ENCODE results near the gene QRICH1. TPM values are rescaled to one million over a fixed set of nuclear protein-coding genes. Genes with fewer than 3 reads are reported as not detected.

Gene QRICH1
- total and polyA plus RNA-seq, 2 of the 4 experiments (the other 2 are of a cell fraction), result 62.7 to 77.3 TPM

DNA sequence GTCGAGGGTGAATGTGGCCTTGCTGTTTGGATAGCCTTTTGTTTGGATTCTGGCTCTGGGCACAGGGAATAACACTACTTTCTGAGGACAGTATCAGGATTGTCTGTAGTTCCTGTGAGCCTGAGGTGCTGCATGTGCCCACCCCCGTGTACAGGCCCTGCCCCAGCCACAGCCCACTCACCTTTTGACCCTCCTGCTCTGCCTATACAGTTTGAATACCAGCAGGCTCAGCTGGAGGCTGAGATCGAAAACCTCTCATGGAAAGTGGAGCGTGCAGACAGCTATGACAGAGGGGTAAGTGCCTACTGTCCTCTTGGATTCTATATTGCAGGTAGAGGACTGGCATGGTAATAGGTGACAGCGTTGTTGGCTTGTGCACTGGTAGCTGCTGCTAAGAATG is 111.2 kb downstream of the QRICH1 start:
- H3K36me3 ChIP-seq (ENCODE audit: control insufficient read depth, insufficient read depth, low read length), result peaks cover 55% of the 10 kb centered on the region
- H4K5ac ChIP-seq (ENCODE audit: low read depth, low read length), result no peak overlapping the region
- dilution Hi-C loops (cut with HindIII; ENCODE audit: low sequenced_read_pairs, unreplicated experiment), result no loop called here
- TF ChIP-seq CEBPB (IDR thresholded peaks at IDR 0.05; ENCODE audit: low read depth, low read length) (no peak), RFX5 (IDR thresholded peaks at IDR 0.05; ENCODE audit: low read depth, low read length) (no peak), CTCF (conservative IDR thresholded peaks at IDR 0.05; ENCODE audit: low read depth, low read length) (no peak), RCOR1 (IDR thresholded peaks at IDR 0.05; ENCODE audit: insufficient replicate concordance, low read length) (no peak), ELK1 (IDR thresholded peaks at IDR 0.05; ENCODE audit: borderline replicate concordance, low read depth, low read length) (no peak), RAD21 (IDR thresholded peaks at IDR 0.05; ENCODE audit: low read length) (no peak), POLR2A (IDR thresholded peaks at IDR 0.05; ENCODE audit: low read depth, low read length) (no peak), MAFK (IDR thresholded peaks at IDR 0.05; ENCODE audit: low read depth, low read length) (no peak), SMC3 (IDR thresholded peaks at IDR 0.05; ENCODE audit: low read depth, low read length) (no peak), BHLHE40 (IDR thresholded peaks at IDR 0.05; ENCODE audit: low read depth, low read length) (no peak), NFE2L2 (IDR thresholded peaks at IDR 0.05; ENCODE audit: low read depth, low read length) (no peak), MAZ (IDR thresholded peaks at IDR 0.05; ENCODE audit: borderline replicate concordance, low read depth, low read length) (no peak), MXI1 (IDR thresholded peaks at IDR 0.05; ENCODE audit: borderline replicate concordance, low read depth, low read length) (no peak)
- TF ChIP-seq, protein P1, sequence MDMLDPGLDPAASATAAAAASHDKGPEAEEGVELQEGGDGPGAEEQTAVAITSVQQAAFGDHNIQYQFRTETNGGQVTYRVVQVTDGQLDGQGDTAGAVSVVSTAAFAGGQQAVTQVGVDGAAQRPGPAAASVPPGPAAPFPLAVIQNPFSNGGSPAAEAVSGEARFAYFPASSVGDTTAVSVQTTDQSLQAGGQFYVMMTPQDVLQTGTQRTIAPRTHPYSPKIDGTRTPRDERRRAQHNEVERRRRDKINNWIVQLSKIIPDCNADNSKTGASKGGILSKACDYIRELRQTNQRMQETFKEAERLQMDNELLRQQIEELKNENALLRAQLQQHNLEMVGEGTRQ (IDR thresholded peaks at IDR 0.05; ENCODE audit: low read depth, low read length), result no peak
- no peak overlapping the region for H3K9ac ChIP-seq (ENCODE audit: low read depth, low read length)
- 100% methylated on average over 1 of the region's 5 CpGs; no CpG with 5 or more reads in 1 of the 2 experiments for WGBS, 2 experiments (ENCODE audit: extremely low coverage in 2 of 2, insufficient read length in 1 of 2)
- H3K9me1 ChIP-seq (ENCODE audit: insufficient read depth, low read length), result peaks cover 5% of the 10 kb centered on the region; the same call in 1 of the 2 replicates
- H2AK5ac ChIP-seq (ENCODE audit: low read depth, low read length), result no peak overlapping the region
- intact Hi-C loops (cut with micrococcal nuclease), result no loop called here
- H3K79me1 ChIP-seq (ENCODE audit: low read depth in 1 of 2, low read length in 2 of 2), result peaks cover 21 to 25% of the 10 kb centered on the region in 2 experiments; a peak in 3 of 4 replicates
- no peak overlapping the region for H3K4me2 ChIP-seq (ENCODE audit: low read depth, low read length)
- ChIA-PET CTCF (interaction anchor here (1.1 kb wide), 1 partner anchor 24 kb away, joined by 3 read pairs; the partner anchor contains the start of gene WDR6), POLR2A (ENCODE audit: unreplicated experiment) (no interaction called here)
- H2AK9ac ChIP-seq (replicated peaks; ENCODE audit: low read depth, low read length, poor library complexity), result no peak overlapping the region
- H3K4me1 ChIP-seq (ENCODE audit: control insufficient read depth, insufficient read depth, low read length), result no peaks in the 10 kb centered on the region
- H4K20me1 ChIP-seq (ENCODE audit: insufficient read depth, low read length), result no peaks in the 10 kb centered on the region
- no peak overlapping the region for H2BK15ac ChIP-seq (ENCODE audit: low read depth, low read length)
- H3K23ac ChIP-seq (ENCODE audit: low read depth, low read length), result no peak overlapping the region
- in situ Hi-C loops (cut with MboI; ENCODE audit: low sequenced_read_pairs), result no loop called here
- no peak overlapping the region for H3K27ac ChIP-seq (ENCODE audit: insufficient read depth, low read length)
- H3K4ac ChIP-seq (ENCODE audit: low read depth, low read length), result no peak overlapping the region
- H3K27me3 ChIP-seq (ENCODE audit: control insufficient read depth, insufficient read depth, low read length), result no peaks in the 10 kb centered on the region
- no peak overlapping the region for H4K8ac ChIP-seq (ENCODE audit: low read depth in 2 of 2, low read length in 2 of 2)
- no peak overlapping the region for H2AFZ ChIP-seq (replicated peaks; ENCODE audit: low read length, poor library complexity)
- no peak for DNase-seq
- no peak for ATAC-seq (ENCODE audit: low read depth)
- H3K4me3 ChIP-seq (ENCODE audit: insufficient read depth, low read depth, low read length), result no peak overlapping the region
- BruUV-seq (replicated peaks), result no TSS peak
- no peaks in the 10 kb centered on the region for H3K9me3 ChIP-seq (ENCODE audit: control insufficient read depth, insufficient read depth, low read length)
- no peak overlapping the region for H2BK5ac ChIP-seq (ENCODE audit: low read depth, low read length, poor library complexity, severe bottlenecking)
- H2BK20ac ChIP-seq (ENCODE audit: low read depth, low read length), result no peak overlapping the region
- H3K14ac ChIP-seq (replicated peaks; ENCODE audit: low read depth, low read length), result no peak overlapping the region
- no peak overlapping the region for H3K18ac ChIP-seq (ENCODE audit: low read depth, low read length)
- no peak overlapping the region for H3K56ac ChIP-seq (ENCODE audit: extremely low read depth, insufficient read depth, low read length)
- no peak overlapping the region for H2BK120ac ChIP-seq (ENCODE audit: low read depth, low read length)
- no peak overlapping the region for H4K91ac ChIP-seq (ENCODE audit: insufficient read depth, low read depth, low read length)
